ENCODE measurements around the gene IVD.

The IVD gene

DNA sequence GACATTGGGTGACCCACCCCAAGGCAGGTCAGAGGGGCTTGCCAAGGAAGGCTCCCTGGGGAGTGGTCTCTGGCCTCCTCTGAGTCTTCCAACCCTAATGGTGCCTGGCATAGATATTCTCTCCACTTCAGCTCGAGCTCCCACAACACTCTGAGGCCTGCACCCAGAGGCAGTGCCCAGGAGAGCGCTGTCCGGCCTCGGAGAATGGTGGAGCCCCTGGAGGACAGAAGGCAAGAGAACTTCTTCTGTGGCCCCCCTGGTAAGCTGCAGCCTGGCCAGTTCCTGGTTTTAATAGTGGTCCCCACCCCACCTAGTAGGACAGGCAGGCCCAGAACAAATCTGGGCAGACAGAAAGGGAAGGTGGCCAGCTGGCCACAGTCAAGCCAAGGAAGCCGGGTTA, 40.6 kb upstream of the IVD start:
- no peak overlapping the region for H3K9ac ChIP-seq (ENCODE audit: low read depth in 1 of 2, low read length in 2 of 2)
- H3K36me3 ChIP-seq (ENCODE audit: control insufficient read depth in 2 of 2, insufficient read depth in 2 of 2, low read length in 2 of 2): no peaks in the 10 kb centered on the region
- H3K4me3 ChIP-seq (ENCODE audit: low read length in 2 of 2): no peak overlapping the region
- no peaks in the 10 kb centered on the region for H3K27me3 ChIP-seq (ENCODE audit: control insufficient read depth in 2 of 2, insufficient read depth in 2 of 2, low read length in 2 of 2)
- no peak overlapping the region for H3K27ac ChIP-seq (ENCODE audit: low read depth in 2 of 2, low read length in 2 of 2)
- H3K9me3 ChIP-seq (ENCODE audit: control insufficient read depth in 2 of 2, low read length in 2 of 2): no peaks in the 10 kb centered on the region
- peaks cover 10 to 16% of the 10 kb centered on the region in 2 donors for H3K4me1 ChIP-seq (ENCODE audit: control insufficient read depth in 2 of 2, insufficient read depth in 2 of 2, low read length in 2 of 2)

DNA sequence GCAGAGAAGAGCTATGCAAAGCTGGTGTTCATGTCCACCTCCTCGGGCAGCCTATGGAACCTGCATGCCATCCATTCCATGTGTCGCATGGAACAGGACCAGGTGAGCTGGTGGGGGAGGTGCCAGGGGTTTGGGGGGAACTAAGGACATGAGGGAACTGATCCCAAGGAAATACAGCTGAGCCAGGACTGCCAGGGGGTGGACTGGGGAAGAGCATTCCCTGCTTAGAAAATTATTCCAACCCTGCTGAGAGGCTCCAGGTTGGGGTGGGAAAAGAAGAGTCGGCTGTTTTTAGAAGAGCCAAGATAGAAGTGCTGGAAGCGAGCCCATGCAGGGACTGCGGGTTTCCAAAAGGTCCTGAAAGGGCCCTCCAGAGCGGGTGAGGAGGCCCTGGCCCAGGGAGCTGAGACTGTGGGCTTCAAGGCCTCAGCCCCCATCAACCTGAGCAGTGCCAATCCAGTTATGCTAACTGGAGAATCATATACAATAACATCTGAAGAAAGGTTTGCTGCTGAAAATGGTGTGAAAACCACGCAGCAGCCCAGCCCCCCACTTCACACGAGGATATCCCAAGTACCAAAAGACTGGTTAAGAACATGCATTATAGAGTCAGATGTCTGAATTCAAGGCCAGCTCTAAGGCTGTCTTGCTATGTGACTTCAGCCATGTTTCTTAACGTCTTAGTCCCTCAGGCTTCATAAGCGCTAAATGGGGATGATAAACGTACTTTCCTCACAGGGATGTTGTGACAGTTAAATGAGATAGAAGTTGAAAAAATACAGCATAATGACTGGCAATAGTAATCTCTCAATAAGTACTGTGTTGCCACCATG, 39.8 kb upstream of the IVD start:
- Histone ChIP-seq H3K36me3 (ENCODE audit: control insufficient read depth in 2 of 2, insufficient read depth in 2 of 2, low read length in 2 of 2) (no peaks in the 10 kb centered on the region), H3K4me1 (ENCODE audit: control insufficient read depth in 2 of 2, insufficient read depth in 2 of 2, low read length in 2 of 2) (peaks cover 10 to 16% of the 10 kb centered on the region in 2 donors), H3K9ac (ENCODE audit: low read depth in 1 of 2, low read length in 2 of 2) (no peak overlapping the region), H3K4me3 (ENCODE audit: low read length in 2 of 2) (no peak overlapping the region), H3K27ac (ENCODE audit: low read depth in 2 of 2, low read length in 2 of 2) (no peak overlapping the region), H3K27me3 (ENCODE audit: control insufficient read depth in 2 of 2, insufficient read depth in 2 of 2, low read length in 2 of 2) (no peaks in the 10 kb centered on the region), H3K9me3 (ENCODE audit: control insufficient read depth in 2 of 2, low read length in 2 of 2) (no peaks in the 10 kb centered on the region)

DNA sequence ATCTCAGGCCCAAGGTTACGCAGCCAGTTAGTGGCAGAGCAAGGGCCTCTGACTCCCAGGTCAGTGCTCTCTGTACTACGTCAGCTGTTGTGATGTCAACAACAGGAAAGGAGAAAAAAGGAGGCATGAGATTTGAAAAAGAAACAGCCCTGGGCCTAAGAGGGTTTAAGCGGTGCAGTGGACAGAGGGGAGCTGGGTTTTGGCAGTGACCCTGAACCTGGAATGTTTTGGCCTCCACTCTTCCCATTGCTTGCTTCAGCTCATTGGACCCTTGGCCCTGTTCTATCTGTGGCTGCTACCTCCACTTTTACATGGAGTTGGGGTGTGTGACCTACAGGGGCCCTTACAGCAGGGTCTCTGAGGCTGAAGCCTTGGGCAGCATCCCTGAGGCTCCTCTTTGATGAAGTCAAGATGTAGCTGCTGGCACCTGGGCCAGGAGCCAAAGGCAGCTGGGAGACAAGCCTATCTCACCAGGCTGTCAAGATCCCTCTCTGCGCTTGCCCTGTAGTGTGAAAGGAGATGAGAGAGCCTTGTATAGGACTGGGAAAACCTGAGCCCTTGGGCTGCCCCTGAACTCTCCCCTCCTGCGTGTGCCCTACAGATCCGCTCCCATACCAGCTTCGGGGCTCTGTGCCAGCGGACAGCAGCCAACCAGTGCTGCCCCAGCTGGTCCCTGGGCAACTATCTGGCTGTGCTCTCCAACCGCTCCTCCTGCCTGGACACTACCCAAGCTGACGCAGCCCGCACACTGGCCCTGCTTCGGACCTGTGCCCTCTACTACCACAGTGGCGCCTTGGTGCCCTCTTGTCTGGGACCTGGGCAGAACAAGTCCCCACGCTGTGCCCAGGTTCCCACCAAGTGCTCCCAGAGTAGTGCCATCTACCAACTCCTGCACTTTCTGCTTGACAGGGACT, 38.9 kb upstream of the IVD start:
- H3K36me3 ChIP-seq (ENCODE audit: control insufficient read depth in 2 of 2, insufficient read depth in 2 of 2, low read length in 2 of 2): no peaks in the 10 kb centered on the region
- peaks cover 10 to 16% of the 10 kb centered on the region in 2 donors for H3K4me1 ChIP-seq (ENCODE audit: control insufficient read depth in 2 of 2, insufficient read depth in 2 of 2, low read length in 2 of 2)
- H3K4me3 ChIP-seq (ENCODE audit: low read length in 2 of 2): peak overlapping the region in 1 of 2 donors; percentile 54
- no peaks in the 10 kb centered on the region for H3K9me3 ChIP-seq (ENCODE audit: control insufficient read depth in 2 of 2, low read length in 2 of 2)
- no peaks in the 10 kb centered on the region for H3K27me3 ChIP-seq (ENCODE audit: control insufficient read depth in 2 of 2, insufficient read depth in 2 of 2, low read length in 2 of 2)
- H3K27ac ChIP-seq (ENCODE audit: low read depth in 2 of 2, low read length in 2 of 2): peak overlapping the region; percentile 74 to 81
- H3K9ac ChIP-seq (ENCODE audit: low read depth in 1 of 2, low read length in 2 of 2): peak overlapping the region; percentile 47 to 69

DNA sequence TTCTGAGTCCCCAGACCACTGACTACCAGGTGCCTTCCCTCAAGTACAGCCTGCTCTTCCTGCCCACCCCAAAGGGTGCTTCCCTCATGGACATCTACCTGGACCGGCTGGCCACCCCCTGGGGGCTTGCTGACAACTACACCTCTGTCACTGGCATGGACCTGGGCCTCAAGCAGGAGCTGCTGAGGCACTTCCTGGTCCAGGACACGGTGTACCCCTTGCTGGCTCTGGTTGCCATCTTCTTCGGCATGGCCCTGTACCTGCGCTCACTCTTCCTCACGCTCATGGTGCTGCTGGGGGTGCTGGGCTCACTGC, 38.3 kb upstream of the IVD start:
- Histone ChIP-seq H3K27ac (ENCODE audit: low read depth in 2 of 2, low read length in 2 of 2) (peak overlapping the region; percentile 74 to 81), H3K36me3 (ENCODE audit: control insufficient read depth in 2 of 2, insufficient read depth in 2 of 2, low read length in 2 of 2) (no peaks in the 10 kb centered on the region), H3K9ac (ENCODE audit: low read depth in 1 of 2, low read length in 2 of 2) (peak overlapping the region; percentile 47 to 69), H3K9me3 (ENCODE audit: control insufficient read depth in 2 of 2, low read length in 2 of 2) (no peaks in the 10 kb centered on the region), H3K27me3 (ENCODE audit: control insufficient read depth in 2 of 2, insufficient read depth in 2 of 2, low read length in 2 of 2) (no peaks in the 10 kb centered on the region), H3K4me1 (ENCODE audit: control insufficient read depth in 2 of 2, insufficient read depth in 2 of 2, low read length in 2 of 2) (peaks cover 10 to 16% of the 10 kb centered on the region in 2 donors), H3K4me3 (ENCODE audit: low read length in 2 of 2) (peak overlapping the region; percentile 19 to 54)

DNA sequence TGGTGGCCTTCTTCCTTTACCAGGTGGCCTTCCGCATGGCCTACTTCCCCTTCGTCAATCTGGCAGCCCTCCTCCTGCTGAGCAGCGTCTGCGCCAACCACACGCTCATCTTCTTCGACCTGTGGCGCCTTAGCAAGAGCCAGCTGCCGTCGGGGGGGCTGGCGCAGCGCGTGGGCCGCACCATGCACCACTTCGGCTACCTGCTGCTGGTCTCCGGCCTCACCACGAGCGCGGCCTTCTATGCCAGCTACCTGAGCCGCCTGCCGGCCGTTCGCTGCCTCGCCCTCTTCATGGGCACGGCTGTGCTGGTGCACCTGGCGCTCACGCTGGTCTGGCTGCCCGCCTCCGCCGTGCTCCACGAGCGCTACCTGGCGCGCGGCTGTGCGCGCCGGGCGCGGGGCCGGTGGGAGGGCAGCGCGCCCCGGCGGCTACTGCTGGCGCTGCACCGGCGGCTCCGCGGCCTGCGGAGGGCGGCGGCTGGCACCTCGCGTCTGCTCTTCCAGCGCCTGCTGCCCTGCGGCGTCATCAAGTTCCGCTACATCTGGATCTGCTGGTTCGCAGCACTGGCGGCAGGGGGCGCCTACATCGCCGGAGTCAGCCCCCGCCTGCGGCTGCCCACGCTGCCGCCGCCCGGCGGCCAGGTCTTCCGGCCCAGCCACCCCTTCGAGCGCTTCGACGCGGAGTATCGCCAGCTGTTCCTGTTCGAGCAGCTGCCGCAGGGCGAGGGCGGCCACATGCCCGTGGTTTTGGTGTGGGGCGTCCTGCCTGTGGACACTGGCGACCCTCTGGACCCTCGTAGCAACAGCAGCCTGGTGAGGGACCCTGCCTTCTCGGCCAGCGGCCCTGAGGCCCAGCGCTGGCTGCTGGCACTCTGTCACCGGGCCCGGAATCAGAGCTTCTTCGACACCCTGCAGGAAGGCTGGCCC, 37.6 kb upstream of the IVD start:
- Histone ChIP-seq H3K36me3 (ENCODE audit: control insufficient read depth in 2 of 2, insufficient read depth in 2 of 2, low read length in 2 of 2) (no peaks in the 10 kb centered on the region), H3K27me3 (ENCODE audit: control insufficient read depth in 2 of 2, insufficient read depth in 2 of 2, low read length in 2 of 2) (no peaks in the 10 kb centered on the region), H3K27ac (ENCODE audit: low read depth in 2 of 2, low read length in 2 of 2) (peak overlapping the region; percentile 74 to 81), H3K4me3 (ENCODE audit: low read length in 2 of 2) (peak overlapping the region; percentile 19 to 54), H3K9me3 (ENCODE audit: control insufficient read depth in 2 of 2, low read length in 2 of 2) (no peaks in the 10 kb centered on the region), H3K4me1 (ENCODE audit: control insufficient read depth in 2 of 2, insufficient read depth in 2 of 2, low read length in 2 of 2) (peaks cover 10 to 16% of the 10 kb centered on the region in 2 donors), H3K9ac (ENCODE audit: low read depth in 1 of 2, low read length in 2 of 2) (peak overlapping the region; percentile 47 to 69)

DNA sequence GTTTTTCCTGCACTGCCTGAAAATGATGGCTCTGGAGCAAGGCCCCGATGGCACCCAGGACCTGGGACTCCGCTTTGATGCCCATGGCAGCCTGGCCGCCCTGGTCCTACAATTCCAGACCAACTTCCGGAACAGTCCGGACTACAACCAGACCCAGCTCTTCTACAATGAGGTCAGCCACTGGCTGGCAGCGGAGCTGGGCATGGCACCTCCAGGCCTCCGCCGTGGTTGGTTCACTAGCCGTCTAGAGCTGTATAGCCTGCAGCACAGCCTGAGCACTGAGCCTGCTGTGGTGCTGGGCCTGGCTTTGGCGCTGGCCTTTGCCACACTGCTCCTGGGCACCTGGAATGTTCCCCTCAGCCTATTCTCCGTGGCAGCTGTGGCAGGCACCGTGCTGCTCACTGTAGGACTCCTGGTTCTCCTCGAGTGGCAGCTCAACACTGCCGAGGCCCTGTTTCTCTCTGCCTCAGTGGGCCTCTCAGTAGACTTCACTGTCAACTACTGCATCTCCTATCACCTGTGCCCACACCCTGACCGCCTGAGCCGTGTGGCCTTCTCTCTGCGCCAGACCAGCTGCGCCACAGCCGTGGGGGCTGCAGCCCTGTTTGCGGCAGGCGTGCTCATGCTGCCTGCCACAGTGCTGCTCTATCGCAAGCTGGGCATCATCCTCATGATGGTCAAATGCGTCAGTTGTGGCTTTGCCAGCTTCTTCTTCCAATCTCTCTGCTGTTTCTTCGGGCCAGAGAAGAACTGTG, 36.7 kb upstream of the IVD start:
- H3K27me3 ChIP-seq (ENCODE audit: control insufficient read depth in 2 of 2, insufficient read depth in 2 of 2, low read length in 2 of 2): no peaks in the 10 kb centered on the region
- no peak overlapping the region for H3K27ac ChIP-seq (ENCODE audit: low read depth in 2 of 2, low read length in 2 of 2)
- H3K9me3 ChIP-seq (ENCODE audit: control insufficient read depth in 2 of 2, low read length in 2 of 2): no peaks in the 10 kb centered on the region
- no peaks in the 10 kb centered on the region for H3K36me3 ChIP-seq (ENCODE audit: control insufficient read depth in 2 of 2, insufficient read depth in 2 of 2, low read length in 2 of 2)
- no peak overlapping the region for H3K4me3 ChIP-seq (ENCODE audit: low read length in 2 of 2)
- no peak overlapping the region for H3K9ac ChIP-seq (ENCODE audit: low read depth in 1 of 2, low read length in 2 of 2)
- H3K4me1 ChIP-seq (ENCODE audit: control insufficient read depth in 2 of 2, insufficient read depth in 2 of 2, low read length in 2 of 2): peaks cover 10 to 16% of the 10 kb centered on the region in 2 donors

DNA sequence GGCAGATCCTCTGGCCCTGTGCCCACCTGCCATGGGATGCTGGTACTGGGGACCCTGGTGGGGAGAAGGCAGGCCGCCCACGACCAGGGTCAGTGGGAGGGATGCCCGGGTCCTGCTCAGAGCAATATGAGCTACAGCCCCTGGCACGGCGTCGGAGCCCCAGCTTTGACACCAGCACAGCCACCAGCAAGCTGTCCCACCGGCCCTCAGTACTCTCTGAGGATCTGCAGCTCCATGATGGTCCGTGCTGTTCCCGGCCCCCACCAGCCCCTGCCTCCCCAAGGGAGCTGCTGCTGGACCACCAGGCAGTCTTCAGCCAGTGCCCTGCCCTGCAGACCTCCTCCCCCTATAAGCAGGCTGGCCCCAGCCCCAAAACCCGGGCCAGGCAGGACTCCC, 36.1 kb upstream of the IVD start:
- no peak overlapping the region for H3K27ac ChIP-seq (ENCODE audit: low read depth in 2 of 2, low read length in 2 of 2)

DNA sequence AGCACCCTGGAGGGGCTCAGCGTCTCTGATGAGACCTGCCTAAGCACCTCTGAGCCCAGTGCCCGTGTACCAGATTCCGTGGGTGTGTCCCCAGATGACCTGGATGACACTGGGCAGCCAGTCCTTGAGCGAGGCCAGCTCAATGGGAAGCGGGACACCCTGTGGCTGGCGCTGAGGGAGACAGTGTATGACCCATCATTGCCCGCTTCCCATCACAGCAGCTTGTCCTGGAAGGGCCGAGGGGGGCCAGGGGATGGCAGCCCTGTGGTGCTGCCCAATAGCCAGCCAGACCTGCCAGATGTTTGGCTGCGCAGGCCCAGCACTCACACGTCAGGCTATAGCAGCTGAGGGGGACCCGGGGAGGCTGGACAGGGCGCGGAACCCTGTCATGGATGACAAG, 35.6 kb upstream of the IVD start:
- Histone ChIP-seq H3K9ac (ENCODE audit: low read depth in 1 of 2, low read length in 2 of 2) (no peak overlapping the region), H3K9me3 (ENCODE audit: control insufficient read depth in 2 of 2, low read length in 2 of 2) (no peaks in the 10 kb centered on the region), H3K4me3 (ENCODE audit: low read length in 2 of 2) (no peak overlapping the region), H3K27ac (ENCODE audit: low read depth in 2 of 2, low read length in 2 of 2) (no peak overlapping the region), H3K4me1 (ENCODE audit: control insufficient read depth in 2 of 2, insufficient read depth in 2 of 2, low read length in 2 of 2) (peaks cover 10 to 16% of the 10 kb centered on the region in 2 donors), H3K27me3 (ENCODE audit: control insufficient read depth in 2 of 2, insufficient read depth in 2 of 2, low read length in 2 of 2) (no peaks in the 10 kb centered on the region), H3K36me3 (ENCODE audit: control insufficient read depth in 2 of 2, insufficient read depth in 2 of 2, low read length in 2 of 2) (no peaks in the 10 kb centered on the region)

More for the DNA sequence above, 36.1 kb upstream of the IVD start:
- H3K36me3 ChIP-seq (ENCODE audit: control insufficient read depth in 2 of 2, insufficient read depth in 2 of 2, low read length in 2 of 2): no peaks in the 10 kb centered on the region
- no peaks in the 10 kb centered on the region for H3K9me3 ChIP-seq (ENCODE audit: control insufficient read depth in 2 of 2, low read length in 2 of 2)
- H3K27me3 ChIP-seq (ENCODE audit: control insufficient read depth in 2 of 2, insufficient read depth in 2 of 2, low read length in 2 of 2): no peaks in the 10 kb centered on the region
- no peak overlapping the region for H3K4me3 ChIP-seq (ENCODE audit: low read length in 2 of 2)
- peaks cover 10 to 16% of the 10 kb centered on the region in 2 donors for H3K4me1 ChIP-seq (ENCODE audit: control insufficient read depth in 2 of 2, insufficient read depth in 2 of 2, low read length in 2 of 2)
- no peak overlapping the region for H3K9ac ChIP-seq (ENCODE audit: low read depth in 1 of 2, low read length in 2 of 2)

DNA sequence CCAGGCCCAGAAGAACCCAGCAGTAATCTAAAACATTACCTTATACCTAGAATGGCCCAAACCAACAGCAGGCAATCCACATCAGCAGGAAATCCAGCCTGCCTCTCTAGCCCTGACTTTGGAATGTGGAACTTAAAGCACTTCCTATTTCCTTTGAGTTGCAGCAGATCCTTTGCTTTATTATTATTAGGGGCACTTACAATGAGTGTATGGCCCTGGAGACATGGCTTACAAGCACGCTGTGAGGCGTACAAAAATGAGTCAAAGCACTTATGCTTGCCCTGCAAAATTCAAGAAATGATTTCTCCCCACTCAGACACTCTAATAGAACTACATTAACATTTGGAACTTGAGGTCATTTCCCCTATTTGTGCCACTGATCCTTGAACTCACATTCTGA, 32.6 kb upstream of the IVD start:
- Histone ChIP-seq H3K27ac (ENCODE audit: low read depth in 2 of 2, low read length in 2 of 2) (no peak overlapping the region), H3K36me3 (ENCODE audit: control insufficient read depth in 2 of 2, insufficient read depth in 2 of 2, low read length in 2 of 2) (no peaks in the 10 kb centered on the region), H3K27me3 (ENCODE audit: control insufficient read depth in 2 of 2, insufficient read depth in 2 of 2, low read length in 2 of 2) (no peaks in the 10 kb centered on the region), H3K9ac (ENCODE audit: low read depth in 1 of 2, low read length in 2 of 2) (no peak overlapping the region), H3K9me3 (ENCODE audit: control insufficient read depth in 2 of 2, low read length in 2 of 2) (no peaks in the 10 kb centered on the region), H3K4me1 (ENCODE audit: control insufficient read depth in 2 of 2, insufficient read depth in 2 of 2, low read length in 2 of 2) (peaks cover 0 to 4% of the 10 kb centered on the region in 2 donors), H3K4me3 (ENCODE audit: low read length in 2 of 2) (no peak overlapping the region)
